ENCODE data around the gene ACBD6. TPM values are rescaled to one million over a fixed set of nuclear protein-coding genes. Genes with fewer than 3 reads are reported as not detected.

Gene ACBD6
- total and polyA plus RNA-seq, 2 experiments from 2014 or later = 75.7 to 88.8 TPM

DNA sequence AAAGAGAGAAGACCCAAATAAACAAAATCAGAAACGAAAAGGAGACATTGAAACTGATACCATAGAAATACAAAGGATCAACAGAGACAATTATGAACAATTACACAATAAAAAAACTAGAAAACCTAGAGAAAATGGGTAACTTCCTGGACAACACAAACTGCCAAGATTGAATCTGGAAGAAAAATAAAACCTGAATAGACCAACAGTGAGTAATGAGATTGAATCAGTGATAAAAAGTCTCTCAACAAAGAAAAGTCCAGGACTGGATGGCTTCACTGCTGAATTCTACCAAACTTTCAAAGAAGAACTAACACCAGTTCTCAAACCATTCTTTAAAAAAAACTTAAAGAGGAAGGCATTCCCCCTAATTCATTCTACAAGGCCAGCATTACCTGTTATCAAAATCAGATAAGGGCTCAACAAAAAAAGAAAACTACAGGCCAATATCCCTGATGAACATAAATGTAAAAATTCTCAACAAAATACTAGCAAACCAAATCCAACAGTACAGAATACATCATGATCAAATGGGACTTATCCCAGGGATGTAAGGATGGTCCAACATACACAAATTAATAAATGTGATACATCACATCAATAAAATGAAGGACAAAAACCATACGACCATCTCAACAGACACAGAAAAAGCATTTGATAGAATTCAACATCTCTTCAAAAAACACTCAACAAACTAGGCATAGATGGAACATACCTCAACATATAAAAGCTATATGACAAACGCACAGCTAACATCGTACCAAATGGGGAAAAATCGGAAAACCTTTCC lies 119.9 kb downstream of the ACBD6 start:
- H3K79me2 ChIP-seq (replicated peaks; ENCODE audit: insufficient read depth) = peaks cover 74% of the 10 kb centered on the region
- no peak overlapping the region for H3K4me3 ChIP-seq
- no peak overlapping the region for H3K4me3 Mint-ChIP-seq
- no peaks in the 10 kb centered on the region for H3K27me3 ChIP-seq (ENCODE audit: insufficient read depth)
- H4K20me1 ChIP-seq (replicated peaks; ENCODE audit: insufficient read depth) = 0 out of 2 replicates have a peak, but pooled peaks cover 4% of the 10 kb centered on the region
- no peak overlapping the region for H2AFZ ChIP-seq
- TF ChIP-seq REST (IDR thresholded peaks at IDR 0.05; ENCODE audit: unreplicated experiment) (no peak), STAT1 (IDR thresholded peaks at IDR 0.05; ENCODE audit: unreplicated experiment) (no peak), POLR2AphosphoS5 (IDR thresholded peaks at IDR 0.05; ENCODE audit: low read depth) (no peak), CREB1 (CRISPR knock-in tag; IDR thresholded peaks at IDR 0.05; ENCODE audit: low read depth) (no peak), EZH2phosphoT487 (IDR thresholded peaks at IDR 0.05; ENCODE audit: unreplicated experiment) (no peak), ZNF331 (CRISPR knock-in tag; IDR thresholded peaks at IDR 0.05; ENCODE audit: low read depth) (no peak), JUNB (IDR thresholded peaks at IDR 0.05; ENCODE audit: unreplicated experiment) (no peak), EZH2 (IDR thresholded peaks at IDR 0.05; ENCODE audit: low read depth, unreplicated experiment) (no peak), NANOG (IDR thresholded peaks at IDR 0.05; ENCODE audit: borderline replicate concordance) (no peak), ZNF114 (CRISPR knock-in tag; IDR thresholded peaks at IDR 0.05) (no peak)
- TF ChIP-seq, protein P1, sequence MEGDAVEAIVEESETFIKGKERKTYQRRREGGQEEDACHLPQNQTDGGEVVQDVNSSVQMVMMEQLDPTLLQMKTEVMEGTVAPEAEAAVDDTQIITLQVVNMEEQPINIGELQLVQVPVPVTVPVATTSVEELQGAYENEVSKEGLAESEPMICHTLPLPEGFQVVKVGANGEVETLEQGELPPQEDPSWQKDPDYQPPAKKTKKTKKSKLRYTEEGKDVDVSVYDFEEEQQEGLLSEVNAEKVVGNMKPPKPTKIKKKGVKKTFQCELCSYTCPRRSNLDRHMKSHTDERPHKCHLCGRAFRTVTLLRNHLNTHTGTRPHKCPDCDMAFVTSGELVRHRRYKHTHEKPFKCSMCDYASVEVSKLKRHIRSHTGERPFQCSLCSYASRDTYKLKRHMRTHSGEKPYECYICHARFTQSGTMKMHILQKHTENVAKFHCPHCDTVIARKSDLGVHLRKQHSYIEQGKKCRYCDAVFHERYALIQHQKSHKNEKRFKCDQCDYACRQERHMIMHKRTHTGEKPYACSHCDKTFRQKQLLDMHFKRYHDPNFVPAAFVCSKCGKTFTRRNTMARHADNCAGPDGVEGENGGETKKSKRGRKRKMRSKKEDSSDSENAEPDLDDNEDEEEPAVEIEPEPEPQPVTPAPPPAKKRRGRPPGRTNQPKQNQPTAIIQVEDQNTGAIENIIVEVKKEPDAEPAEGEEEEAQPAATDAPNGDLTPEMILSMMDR (conservative IDR thresholded peaks at IDR 0.05; ENCODE audit: low read depth in 2 of 2) = no peak
- TF ChIP-seq, protein P2, sequence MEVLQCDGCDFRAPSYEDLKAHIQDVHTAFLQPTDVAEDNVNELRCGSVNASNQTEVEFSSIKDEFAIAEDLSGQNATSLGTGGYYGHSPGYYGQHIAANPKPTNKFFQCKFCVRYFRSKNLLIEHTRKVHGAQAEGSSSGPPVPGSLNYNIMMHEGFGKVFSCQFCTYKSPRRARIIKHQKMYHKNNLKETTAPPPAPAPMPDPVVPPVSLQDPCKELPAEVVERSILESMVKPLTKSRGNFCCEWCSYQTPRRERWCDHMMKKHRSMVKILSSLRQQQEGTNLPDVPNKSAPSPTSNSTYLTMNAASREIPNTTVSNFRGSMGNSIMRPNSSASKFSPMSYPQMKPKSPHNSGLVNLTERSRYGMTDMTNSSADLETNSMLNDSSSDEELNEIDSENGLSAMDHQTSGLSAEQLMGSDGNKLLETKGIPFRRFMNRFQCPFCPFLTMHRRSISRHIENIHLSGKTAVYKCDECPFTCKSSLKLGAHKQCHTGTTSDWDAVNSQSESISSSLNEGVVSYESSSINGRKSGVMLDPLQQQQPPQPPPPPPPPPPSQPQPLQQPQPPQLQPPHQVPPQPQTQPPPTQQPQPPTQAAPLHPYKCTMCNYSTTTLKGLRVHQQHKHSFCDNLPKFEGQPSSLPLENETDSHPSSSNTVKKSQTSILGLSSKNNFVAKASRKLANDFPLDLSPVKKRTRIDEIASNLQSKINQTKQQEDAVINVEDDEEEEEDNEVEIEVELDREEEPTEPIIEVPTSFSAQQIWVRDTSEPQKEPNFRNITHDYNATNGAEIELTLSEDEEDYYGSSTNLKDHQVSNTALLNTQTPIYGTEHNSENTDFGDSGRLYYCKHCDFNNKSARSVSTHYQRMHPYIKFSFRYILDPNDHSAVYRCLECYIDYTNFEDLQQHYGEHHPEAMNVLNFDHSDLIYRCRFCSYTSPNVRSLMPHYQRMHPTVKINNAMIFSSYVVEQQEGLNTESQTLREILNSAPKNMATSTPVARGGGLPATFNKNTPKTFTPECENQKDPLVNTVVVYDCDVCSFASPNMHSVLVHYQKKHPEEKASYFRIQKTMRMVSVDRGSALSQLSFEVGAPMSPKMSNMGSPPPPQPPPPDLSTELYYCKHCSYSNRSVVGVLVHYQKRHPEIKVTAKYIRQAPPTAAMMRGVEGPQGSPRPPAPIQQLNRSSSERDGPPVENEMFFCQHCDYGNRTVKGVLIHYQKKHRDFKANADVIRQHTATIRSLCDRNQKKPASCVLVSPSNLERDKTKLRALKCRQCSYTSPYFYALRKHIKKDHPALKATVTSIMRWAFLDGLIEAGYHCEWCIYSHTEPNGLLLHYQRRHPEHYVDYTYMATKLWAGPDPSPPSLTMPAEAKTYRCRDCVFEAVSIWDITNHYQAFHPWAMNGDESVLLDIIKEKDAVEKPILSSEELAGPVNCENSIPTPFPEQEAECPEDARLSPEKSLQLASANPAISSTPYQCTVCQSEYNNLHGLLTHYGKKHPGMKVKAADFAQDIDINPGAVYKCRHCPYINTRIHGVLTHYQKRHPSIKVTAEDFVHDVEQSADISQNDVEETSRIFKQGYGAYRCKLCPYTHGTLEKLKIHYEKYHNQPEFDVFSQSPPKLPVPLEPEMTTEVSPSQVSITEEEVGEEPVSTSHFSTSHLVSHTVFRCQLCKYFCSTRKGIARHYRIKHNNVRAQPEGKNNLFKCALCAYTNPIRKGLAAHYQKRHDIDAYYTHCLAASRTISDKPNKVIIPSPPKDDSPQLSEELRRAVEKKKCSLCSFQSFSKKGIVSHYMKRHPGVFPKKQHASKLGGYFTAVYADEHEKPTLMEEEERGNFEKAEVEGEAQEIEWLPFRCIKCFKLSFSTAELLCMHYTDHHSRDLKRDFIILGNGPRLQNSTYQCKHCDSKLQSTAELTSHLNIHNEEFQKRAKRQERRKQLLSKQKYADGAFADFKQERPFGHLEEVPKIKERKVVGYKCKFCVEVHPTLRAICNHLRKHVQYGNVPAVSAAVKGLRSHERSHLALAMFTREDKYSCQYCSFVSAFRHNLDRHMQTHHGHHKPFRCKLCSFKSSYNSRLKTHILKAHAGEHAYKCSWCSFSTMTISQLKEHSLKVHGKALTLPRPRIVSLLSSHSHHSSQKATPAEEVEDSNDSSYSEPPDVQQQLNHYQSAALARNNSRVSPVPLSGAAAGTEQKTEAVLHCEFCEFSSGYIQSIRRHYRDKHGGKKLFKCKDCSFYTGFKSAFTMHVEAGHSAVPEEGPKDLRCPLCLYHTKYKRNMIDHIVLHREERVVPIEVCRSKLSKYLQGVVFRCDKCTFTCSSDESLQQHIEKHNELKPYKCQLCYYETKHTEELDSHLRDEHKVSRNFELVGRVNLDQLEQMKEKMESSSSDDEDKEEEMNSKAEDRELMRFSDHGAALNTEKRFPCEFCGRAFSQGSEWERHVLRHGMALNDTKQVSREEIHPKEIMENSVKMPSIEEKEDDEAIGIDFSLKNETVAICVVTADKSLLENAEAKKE (CRISPR knock-in tag; IDR thresholded peaks at IDR 0.05) = no peak
- TF ChIP-seq, protein P3, sequence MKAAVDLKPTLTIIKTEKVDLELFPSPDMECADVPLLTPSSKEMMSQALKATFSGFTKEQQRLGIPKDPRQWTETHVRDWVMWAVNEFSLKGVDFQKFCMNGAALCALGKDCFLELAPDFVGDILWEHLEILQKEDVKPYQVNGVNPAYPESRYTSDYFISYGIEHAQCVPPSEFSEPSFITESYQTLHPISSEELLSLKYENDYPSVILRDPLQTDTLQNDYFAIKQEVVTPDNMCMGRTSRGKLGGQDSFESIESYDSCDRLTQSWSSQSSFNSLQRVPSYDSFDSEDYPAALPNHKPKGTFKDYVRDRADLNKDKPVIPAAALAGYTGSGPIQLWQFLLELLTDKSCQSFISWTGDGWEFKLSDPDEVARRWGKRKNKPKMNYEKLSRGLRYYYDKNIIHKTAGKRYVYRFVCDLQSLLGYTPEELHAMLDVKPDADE (IDR thresholded peaks at IDR 0.05) = no peak
- H3K9me2 ChIP-seq (ENCODE audit: insufficient read depth) = no peaks in the 10 kb centered on the region
- H3K4me1 ChIP-seq (ENCODE audit: insufficient read depth) = no peaks in the 10 kb centered on the region
- no peaks in the 10 kb centered on the region for H3K27me3 Mint-ChIP-seq (ENCODE audit: insufficient read depth, low read depth, poor library complexity)
- no peaks in the 10 kb centered on the region for H3F3A ChIP-seq (replicated peaks; ENCODE audit: low read depth)
- peaks cover 53% of the 10 kb centered on the region for H3K36me3 Mint-ChIP-seq (ENCODE audit: low read depth)
- H3K36me3 ChIP-seq (ENCODE audit: insufficient read depth) = no peaks in the 10 kb centered on the region
- H3K27ac Mint-ChIP-seq = no peak overlapping the region
- ATAC-seq (no peak), DNase-seq (ENCODE audit: low spot score) (no peak)
- no peak overlapping the region for H3K4me2 ChIP-seq
- peaks cover 3% of the 10 kb centered on the region; the same call in 1 of the 3 replicates for H3K4me1 Mint-ChIP-seq
- H3K27ac ChIP-seq (ENCODE audit: low read depth) = no peak overlapping the region
- peaks cover 37% of the 10 kb centered on the region for H3K9me3 Mint-ChIP-seq
